GM12891 (cell line): ENCODE measurements around the gene MEF2C.

ENCODE experiments used
- POLR2A ChIP-seq: IDR thresholded peaks from 2 replicates; pipeline ENCODE4 v1.6.1; 2011; ENCODE audit warnings: low read depth, low read length, control low read depth
- TAF1 ChIP-seq: IDR thresholded peaks from 2 replicates; pipeline ENCODE4 v1.6.1; 2011; ENCODE audit warnings: low read depth, low read length, control low read depth

DNA sequence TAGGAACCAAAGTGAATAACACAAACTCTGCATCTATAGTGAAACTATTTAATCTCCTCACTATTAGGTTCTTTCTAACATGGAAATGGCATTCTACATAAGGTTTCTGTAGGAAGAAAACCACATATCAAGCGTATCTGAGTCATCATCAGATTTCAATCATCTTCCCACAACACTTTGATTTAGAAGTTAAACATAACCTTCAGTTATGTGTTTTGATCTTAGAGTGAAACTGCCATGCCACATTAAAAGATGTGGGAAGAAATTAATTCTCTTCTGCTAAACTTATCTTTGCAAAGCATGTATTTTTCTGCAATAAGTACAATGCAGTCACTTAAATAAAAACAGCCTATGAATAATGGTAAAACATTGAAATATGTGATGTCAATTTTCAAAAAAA lies 55.0 kb downstream of the MEF2C start:
- no peak for TF ChIP-seq TAF1
- TF ChIP-seq POLR2A = no peak
